Measurements from ENCODE around the gene SSTR5. TPM values are rescaled to one million over a fixed set of nuclear protein-coding genes. Genes with fewer than 3 reads are reported as not detected.

Gene SSTR5
- polyA plus RNA-seq, 1 experiment: not detected

GRCh38 chr16:1054660-1055556 is 17.6 kb upstream of the SSTR5 start:
- Histone ChIP-seq H3K27ac (ENCODE audit: low read depth, low read length) (no peak overlapping the region), H3K4me3 (ENCODE audit: low read depth, low read length) (no peak overlapping the region), H3K27me3 (ENCODE audit: control insufficient read depth, insufficient read depth, low read length) (peaks cover 10% of the 10 kb centered on the region), H3K9me3 (ENCODE audit: control insufficient read depth, insufficient read depth, low read length) (peaks cover 11% of the 10 kb centered on the region; the same call in 1 of the 2 replicates)
- POLR2A ChIA-PET: no interaction called here
- CTCF ChIA-PET: interaction anchor here (0.6 to 3.2 kb wide), 10 partner anchors 10 to 343 kb away, joined by 3 to 20 read pairs (median 4); no protein-coding TSS in a partner anchor
- peak; percentile 18 for DNase-seq (ENCODE audit: low read depth, low spot score)
- TF ChIP-seq CTCF (IDR thresholded peaks at IDR 0.05; ENCODE audit: low read depth, low read length): peak; percentile 83

GRCh38 chr16:1055557-1055924 is 17.0 kb upstream of the SSTR5 start:
- TF ChIP-seq CTCF (IDR thresholded peaks at IDR 0.05; ENCODE audit: low read depth, low read length): no peak
- CTCF ChIA-PET: interaction anchor here (0.6 to 3.2 kb wide), 11 partner anchors 9 to 344 kb away, joined by 3 to 20 read pairs (median 4); no protein-coding TSS in a partner anchor
- H3K27ac ChIP-seq (ENCODE audit: low read depth, low read length): no peak overlapping the region
- peaks cover 11% of the 10 kb centered on the region; the same call in 1 of the 2 replicates for H3K9me3 ChIP-seq (ENCODE audit: control insufficient read depth, insufficient read depth, low read length)
- H3K4me3 ChIP-seq (ENCODE audit: low read depth, low read length): no peak overlapping the region
- POLR2A ChIA-PET: no interaction called here
- no peak for DNase-seq (ENCODE audit: low read depth, low spot score)
- H3K27me3 ChIP-seq (ENCODE audit: control insufficient read depth, insufficient read depth, low read length): peaks cover 6% of the 10 kb centered on the region

- POLR2A ChIA-PET: no interaction called here
- no peak overlapping the region for H3K27ac ChIP-seq (ENCODE audit: low read depth, low read length)
- H3K9me3 ChIP-seq (ENCODE audit: control insufficient read depth, insufficient read depth, low read length): peaks cover 11% of the 10 kb centered on the region; the same call in 1 of the 2 replicates
- H3K4me3 ChIP-seq (ENCODE audit: low read depth, low read length): no peak overlapping the region
- TF ChIP-seq CTCF (IDR thresholded peaks at IDR 0.05; ENCODE audit: low read depth, low read length): no peak
- CTCF ChIA-PET: interaction anchor here (0.6 to 3.2 kb wide), 12 partner anchors 9 to 345 kb away, joined by 3 to 20 read pairs (median 4); no protein-coding TSS in a partner anchor
- DNase-seq (ENCODE audit: low read depth, low spot score): no peak
- peaks cover 5% of the 10 kb centered on the region for H3K27me3 ChIP-seq (ENCODE audit: control insufficient read depth, insufficient read depth, low read length)
These were observed 16.4 kb upstream of the SSTR5 start for GRCh38 chr16:1056196-1056595.

- ChIA-PET CTCF (interaction anchor here (0.6 to 3.2 kb wide), 13 partner anchors 12 to 1788 kb away, joined by 3 to 20 read pairs (median 4); no protein-coding TSS in a partner anchor), POLR2A (no interaction called here)
- no peak for DNase-seq (ENCODE audit: low read depth, low spot score)
These were observed 15.2 kb upstream of the SSTR5 start for GRCh38 chr16:1057252-1057932.

More at GRCh38 chr16:1057252-1057932, 15.2 kb upstream of the SSTR5 start:
- TF ChIP-seq CTCF (IDR thresholded peaks at IDR 0.05; ENCODE audit: low read depth, low read length): peak; percentile 69
- no peak overlapping the region for H3K27ac ChIP-seq (ENCODE audit: low read depth, low read length)
- H3K27me3 ChIP-seq (ENCODE audit: control insufficient read depth, insufficient read depth, low read length): peaks cover 4% of the 10 kb centered on the region
- H3K9me3 ChIP-seq (ENCODE audit: control insufficient read depth, insufficient read depth, low read length): peaks cover 11% of the 10 kb centered on the region; the same call in 1 of the 2 replicates
- H3K4me3 ChIP-seq (ENCODE audit: low read depth, low read length): no peak overlapping the region

Measured in AG04450 (cell line).